ENCODE data around the gene C2orf15. TPM values are rescaled to one million over a fixed set of nuclear protein-coding genes. Genes with fewer than 3 reads are reported as not detected.

Gene C2orf15
- total and polyA plus RNA-seq, 2 of the 8 experiments (the other 6 are each of a cell fraction or from before 2014, with no cell fraction given): 3.6 to 6.5 TPM

DNA sequence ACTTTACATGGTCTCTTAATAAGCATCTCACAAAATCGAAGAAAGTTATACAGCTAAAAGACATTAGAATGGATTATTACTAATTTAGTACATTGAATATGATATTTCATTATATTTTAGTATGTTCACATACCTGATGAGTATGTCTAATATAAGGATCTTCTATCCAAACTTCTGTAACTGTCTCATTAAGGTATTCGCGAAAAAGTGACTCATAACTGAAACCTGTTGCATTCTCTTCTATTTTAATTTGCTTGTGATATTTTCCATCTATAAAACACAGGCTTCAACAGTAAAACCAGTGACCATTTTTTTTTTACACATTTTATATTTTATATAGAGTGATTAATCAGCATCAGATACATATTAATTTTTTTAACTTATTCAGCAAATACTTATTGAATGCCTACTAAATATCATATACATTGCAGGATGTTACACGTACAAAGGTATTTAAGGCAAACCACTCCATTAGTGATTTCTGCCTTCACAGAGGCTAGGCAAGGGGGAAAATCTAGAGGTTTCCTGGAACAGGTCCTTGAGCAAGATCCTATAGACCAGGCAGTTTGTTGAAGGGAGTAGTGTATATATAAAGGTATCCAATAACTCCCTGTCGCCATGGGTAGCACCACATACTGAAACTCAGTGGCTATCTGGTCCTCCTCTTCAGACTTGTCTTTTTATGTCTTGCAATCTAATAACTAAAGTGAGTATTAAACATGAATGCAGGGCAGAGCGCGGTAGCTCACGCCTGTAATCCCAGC, 30.1 kb downstream of the C2orf15 start (continued):
- TF ChIP-seq, protein P1, sequence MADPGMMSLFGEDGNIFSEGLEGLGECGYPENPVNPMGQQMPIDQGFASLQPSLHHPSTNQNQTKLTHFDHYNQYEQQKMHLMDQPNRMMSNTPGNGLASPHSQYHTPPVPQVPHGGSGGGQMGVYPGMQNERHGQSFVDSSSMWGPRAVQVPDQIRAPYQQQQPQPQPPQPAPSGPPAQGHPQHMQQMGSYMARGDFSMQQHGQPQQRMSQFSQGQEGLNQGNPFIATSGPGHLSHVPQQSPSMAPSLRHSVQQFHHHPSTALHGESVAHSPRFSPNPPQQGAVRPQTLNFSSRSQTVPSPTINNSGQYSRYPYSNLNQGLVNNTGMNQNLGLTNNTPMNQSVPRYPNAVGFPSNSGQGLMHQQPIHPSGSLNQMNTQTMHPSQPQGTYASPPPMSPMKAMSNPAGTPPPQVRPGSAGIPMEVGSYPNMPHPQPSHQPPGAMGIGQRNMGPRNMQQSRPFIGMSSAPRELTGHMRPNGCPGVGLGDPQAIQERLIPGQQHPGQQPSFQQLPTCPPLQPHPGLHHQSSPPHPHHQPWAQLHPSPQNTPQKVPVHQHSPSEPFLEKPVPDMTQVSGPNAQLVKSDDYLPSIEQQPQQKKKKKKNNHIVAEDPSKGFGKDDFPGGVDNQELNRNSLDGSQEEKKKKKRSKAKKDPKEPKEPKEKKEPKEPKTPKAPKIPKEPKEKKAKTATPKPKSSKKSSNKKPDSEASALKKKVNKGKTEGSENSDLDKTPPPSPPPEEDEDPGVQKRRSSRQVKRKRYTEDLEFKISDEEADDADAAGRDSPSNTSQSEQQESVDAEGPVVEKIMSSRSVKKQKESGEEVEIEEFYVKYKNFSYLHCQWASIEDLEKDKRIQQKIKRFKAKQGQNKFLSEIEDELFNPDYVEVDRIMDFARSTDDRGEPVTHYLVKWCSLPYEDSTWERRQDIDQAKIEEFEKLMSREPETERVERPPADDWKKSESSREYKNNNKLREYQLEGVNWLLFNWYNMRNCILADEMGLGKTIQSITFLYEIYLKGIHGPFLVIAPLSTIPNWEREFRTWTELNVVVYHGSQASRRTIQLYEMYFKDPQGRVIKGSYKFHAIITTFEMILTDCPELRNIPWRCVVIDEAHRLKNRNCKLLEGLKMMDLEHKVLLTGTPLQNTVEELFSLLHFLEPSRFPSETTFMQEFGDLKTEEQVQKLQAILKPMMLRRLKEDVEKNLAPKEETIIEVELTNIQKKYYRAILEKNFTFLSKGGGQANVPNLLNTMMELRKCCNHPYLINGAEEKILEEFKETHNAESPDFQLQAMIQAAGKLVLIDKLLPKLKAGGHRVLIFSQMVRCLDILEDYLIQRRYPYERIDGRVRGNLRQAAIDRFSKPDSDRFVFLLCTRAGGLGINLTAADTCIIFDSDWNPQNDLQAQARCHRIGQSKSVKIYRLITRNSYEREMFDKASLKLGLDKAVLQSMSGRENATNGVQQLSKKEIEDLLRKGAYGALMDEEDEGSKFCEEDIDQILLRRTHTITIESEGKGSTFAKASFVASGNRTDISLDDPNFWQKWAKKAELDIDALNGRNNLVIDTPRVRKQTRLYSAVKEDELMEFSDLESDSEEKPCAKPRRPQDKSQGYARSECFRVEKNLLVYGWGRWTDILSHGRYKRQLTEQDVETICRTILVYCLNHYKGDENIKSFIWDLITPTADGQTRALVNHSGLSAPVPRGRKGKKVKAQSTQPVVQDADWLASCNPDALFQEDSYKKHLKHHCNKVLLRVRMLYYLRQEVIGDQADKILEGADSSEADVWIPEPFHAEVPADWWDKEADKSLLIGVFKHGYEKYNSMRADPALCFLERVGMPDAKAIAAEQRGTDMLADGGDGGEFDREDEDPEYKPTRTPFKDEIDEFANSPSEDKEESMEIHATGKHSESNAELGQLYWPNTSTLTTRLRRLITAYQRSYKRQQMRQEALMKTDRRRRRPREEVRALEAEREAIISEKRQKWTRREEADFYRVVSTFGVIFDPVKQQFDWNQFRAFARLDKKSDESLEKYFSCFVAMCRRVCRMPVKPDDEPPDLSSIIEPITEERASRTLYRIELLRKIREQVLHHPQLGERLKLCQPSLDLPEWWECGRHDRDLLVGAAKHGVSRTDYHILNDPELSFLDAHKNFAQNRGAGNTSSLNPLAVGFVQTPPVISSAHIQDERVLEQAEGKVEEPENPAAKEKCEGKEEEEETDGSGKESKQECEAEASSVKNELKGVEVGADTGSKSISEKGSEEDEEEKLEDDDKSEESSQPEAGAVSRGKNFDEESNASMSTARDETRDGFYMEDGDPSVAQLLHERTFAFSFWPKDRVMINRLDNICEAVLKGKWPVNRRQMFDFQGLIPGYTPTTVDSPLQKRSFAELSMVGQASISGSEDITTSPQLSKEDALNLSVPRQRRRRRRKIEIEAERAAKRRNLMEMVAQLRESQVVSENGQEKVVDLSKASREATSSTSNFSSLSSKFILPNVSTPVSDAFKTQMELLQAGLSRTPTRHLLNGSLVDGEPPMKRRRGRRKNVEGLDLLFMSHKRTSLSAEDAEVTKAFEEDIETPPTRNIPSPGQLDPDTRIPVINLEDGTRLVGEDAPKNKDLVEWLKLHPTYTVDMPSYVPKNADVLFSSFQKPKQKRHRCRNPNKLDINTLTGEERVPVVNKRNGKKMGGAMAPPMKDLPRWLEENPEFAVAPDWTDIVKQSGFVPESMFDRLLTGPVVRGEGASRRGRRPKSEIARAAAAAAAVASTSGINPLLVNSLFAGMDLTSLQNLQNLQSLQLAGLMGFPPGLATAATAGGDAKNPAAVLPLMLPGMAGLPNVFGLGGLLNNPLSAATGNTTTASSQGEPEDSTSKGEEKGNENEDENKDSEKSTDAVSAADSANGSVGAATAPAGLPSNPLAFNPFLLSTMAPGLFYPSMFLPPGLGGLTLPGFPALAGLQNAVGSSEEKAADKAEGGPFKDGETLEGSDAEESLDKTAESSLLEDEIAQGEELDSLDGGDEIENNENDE (IDR thresholded peaks at IDR 0.05; ENCODE audit: insufficient replicate concordance, low read length): no peak
- TF ChIP-seq CREB1 (IDR thresholded peaks at IDR 0.05) (no peak), PHF8 (conservative IDR thresholded peaks at IDR 0.05; ENCODE audit: low read depth, low read length) (no peak), RAD21 (IDR thresholded peaks at IDR 0.05 in 1 of 2, conservative IDR thresholded peaks at IDR 0.05 in 1 of 2; ENCODE audit: low read depth in 2 of 2, low read length in 2 of 2) (no peak), CHD1 (IDR thresholded peaks at IDR 0.05; ENCODE audit: low read depth, low read length) (no peak), CEBPB (IDR thresholded peaks at IDR 0.05; ENCODE audit: low read depth, low read length) (no peak), JUN (IDR thresholded peaks at IDR 0.05; ENCODE audit: low read depth, low read length) (no peak), NRF1 (IDR thresholded peaks at IDR 0.05; ENCODE audit: low read depth, low read length) (no peak)
- TF ChIP-seq, protein P2, sequence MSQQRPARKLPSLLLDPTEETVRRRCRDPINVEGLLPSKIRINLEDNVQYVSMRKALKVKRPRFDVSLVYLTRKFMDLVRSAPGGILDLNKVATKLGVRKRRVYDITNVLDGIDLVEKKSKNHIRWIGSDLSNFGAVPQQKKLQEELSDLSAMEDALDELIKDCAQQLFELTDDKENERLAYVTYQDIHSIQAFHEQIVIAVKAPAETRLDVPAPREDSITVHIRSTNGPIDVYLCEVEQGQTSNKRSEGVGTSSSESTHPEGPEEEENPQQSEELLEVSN (IDR thresholded peaks at IDR 0.05): no peak

Measured in H1 (cell line).